NCI-H345 treated with DMSO at 0.1 percent for 48 hours (cell line): ENCODE results near the gene ATG2B.
"Not testable (repeated sequence)": the region's sequence is repeated elsewhere in the genome, so short reads cannot be mapped to it uniquely, and the experiment has no call there.

ENCODE experiments used
- DNase-seq: peaks from one replicate; lab custom pipeline; 2025; ENCODE audit not compliant: unreplicated experiment; lab: John Stamatoyannopoulos, UW

Gene ATG2B

DNA sequence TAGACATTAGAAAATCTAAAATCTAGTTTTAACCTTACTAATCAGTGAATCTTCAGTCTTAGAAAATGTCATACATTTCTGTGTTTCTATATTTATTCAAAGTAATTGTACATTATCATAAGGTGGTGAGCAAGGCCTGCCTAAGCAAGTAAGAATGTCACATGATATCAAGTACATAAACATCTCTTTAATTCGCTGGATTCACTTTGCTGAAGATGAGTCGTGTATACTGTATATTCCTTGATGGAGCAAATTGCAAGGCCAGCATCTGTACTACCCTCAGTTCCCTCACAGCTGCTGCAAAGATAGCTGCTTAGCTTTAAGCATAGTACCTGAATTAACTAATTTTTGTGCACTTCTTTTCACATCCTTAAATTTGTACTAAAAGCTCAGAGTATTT, 20.3 kb upstream of the ATG2B start:
- DNase-seq, result no peak

DNA sequence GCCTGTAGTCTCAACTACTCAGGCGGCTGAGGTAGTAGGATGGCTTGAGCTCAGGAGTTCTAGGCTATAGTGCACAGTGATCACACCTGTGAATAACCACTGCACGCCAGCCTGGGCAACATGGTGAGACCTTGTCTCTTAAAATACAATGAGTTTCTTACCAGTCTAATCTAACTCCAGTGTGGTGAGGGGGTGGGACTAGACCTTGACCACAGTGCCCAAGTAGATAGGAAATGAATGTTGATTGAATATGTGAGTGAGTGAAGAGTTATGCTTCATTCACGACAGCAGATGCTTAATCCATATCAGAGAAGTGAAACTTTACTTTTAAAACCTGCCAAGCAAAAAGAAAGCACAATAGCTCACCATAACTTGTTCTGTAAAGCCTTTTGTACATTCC, 17.6 kb upstream of the ATG2B start:
- no peak for DNase-seq

DNA sequence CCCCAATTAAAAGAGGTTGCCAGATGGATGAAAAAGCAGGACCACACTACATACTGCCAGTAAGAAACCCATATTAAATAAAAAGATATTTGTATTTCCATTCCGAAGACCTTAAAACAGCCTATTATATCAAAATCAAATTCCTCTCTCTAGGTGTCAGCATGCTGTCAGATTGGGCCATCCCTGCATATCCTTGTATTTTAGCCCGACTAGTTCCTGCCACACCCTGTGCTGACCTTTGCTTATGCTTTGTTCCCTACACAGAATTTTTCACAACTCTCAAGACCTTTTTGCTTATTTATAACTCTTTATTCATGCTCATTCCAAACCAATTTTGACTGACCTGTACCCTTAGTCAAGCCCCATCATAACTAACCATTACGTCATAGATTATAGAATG, 13.0 kb upstream of the ATG2B start:
- no peak for DNase-seq

DNA sequence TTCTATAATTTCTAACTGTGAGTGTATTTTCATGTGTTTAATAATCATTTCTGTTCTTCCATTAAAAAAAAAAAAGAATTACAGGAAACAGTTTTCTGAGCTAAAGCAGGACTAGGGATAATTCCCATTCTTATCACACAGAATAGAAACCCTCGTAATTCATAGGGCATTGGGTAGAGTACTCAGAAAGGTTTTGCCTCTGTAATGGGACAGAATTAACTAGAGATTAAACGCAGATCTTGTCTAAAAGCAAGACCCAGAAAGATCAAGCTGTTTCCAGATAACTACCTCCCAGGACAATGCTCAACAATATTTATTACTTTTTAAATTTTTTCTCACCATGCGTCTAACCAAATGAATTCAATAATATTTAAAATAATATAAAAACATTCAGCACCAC, 10.4 kb upstream of the ATG2B start:
- no peak for DNase-seq

DNA sequence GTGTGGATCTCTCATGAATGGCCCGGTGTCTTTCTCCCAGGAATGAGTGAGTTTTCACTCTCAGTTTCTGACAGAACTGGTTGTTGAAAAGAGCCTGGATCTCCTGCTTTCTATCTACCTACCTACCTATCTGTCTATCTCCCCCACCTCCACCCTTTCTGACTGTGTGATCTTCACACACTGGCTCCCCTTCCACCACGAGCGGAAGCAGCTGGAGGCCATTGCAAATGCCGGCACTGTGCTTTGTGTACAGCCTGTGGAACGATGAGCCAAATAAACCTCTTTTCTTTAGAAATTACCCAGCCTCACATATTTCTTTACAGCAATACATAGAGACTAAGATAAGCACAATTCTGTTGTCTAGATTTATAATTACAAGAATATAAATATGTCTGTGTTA, 7.4 kb upstream of the ATG2B start:
- no peak for DNase-seq

DNA sequence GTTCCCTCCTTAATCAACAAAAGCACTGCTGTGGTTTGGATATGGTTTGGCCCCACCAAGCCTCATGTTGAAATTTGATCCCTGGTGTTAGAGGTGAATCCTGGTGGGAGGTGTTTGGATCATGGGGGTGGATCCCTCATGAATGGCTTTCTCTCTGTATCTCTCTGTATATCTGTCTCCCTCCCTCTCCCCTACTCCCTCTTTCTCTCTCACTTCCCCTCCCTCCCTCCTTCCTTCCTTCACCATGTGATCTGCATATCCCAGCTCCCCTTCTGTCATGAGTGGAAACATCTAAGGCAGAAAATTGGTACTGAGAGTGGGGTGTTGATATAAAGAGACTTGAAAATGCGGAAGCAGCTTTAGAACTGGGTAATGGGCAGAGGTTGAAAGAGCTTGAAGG, 5.4 kb upstream of the ATG2B start:
- no peak for DNase-seq

DNA sequence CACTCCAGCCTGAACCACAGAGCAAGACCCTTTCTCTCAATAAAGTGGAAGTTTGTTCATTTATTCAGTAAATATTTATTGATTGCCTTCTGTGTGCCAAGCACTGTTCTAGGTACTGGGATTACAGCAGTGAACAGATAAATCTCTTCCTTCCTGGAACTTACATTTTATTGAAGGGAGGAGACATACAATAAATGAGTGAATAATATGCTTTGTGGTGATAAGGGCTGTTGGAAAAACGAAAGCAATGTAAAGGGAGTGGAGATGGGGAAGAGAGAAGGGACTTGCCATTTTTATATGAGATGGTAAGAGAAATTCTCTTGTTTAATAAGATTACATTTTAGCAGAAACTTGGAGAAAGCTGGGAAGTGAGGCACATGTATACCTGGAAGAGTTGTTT, 1.8 kb upstream of the ATG2B start:
- no peak for DNase-seq

DNA sequence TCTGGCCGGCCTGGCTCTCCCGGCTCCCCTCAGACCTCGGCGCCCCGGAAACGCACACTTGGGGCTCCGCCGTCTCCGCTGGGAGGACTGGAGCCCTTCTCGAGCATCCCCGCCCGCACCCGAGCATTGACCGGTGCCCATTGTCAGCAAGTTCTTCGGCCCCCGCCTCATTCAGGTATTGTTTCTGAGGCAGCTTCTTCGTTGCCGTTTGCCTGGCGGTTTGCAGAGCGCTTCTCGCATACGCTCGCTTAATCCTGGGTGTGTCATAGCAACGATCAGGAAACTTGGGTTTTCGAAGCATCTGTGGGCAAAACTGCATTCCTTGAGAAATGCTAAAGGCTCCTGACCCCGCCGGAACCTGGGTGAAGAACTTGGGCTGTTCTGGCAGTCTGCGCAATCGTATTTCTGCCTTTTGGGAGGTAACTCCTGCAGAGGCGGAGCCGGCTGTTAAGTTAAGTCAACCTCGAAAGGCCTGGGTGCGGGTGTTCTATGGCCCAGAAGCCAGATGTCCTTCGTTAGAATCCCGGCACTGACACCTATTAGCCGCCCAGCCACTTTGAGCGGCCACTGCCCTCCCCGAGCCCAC, 703 bp upstream of the ATG2B start:
- peak; percentile 15 for DNase-seq

DNA sequence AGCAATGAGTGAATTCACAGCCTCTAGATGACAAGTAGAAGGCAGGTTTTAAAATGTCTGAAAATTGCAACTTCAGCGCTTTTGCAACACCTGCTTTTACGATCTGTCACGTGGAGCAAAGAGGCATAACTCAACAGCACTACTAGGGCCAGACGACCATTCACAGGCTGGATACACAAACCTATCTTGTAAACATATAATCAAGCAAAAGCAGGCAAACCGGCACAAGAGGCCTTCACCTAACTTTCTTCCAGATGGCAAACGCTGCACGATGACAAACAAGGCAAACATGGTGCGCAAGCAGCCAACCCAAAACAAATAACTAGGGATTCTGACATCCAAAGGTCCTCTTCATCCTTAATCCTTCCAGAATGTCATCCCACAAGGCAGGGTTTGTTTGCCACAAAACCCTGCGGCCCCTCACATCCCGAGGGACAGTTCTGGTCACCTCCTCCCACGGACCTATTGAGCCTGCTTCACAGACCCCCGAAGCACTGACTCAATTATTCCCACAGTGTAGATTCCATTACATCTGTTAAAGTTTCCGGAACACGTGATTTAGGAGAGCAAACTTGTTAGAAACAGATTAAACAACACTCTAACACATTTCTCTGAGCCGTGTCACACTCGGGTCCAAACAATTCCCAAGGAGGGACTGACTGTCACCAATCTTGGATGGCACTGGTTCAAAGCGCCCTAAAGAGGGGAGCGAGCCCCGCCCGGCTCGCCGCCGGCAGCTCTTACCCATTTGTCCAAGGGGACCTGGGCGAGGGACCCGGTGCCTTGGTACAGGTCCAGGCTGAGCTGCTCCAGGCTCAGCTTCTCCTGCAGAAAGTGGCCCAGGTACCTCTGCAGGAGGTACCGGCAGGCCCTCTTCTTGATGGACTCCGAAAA, 823 bp downstream of the ATG2B start:
- DNase-seq, result peak; percentile 42

DNA sequence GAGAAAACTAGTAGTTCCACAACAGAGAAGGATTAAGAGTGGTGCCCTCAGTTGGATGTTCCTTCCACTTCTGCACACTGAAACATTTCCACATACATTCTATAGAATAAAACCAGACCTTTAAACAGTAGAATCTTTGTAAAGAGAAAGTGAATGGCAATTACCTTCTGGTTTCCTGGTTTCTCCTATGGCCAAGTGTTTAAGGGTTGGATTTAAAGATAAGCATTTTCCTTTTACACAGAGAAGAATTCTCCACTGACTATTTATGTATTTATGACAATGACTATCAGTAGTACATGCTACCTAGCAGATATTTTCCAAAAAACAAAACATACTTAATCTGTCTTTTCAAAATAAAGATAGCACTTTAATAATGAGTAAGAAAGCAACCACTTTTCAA, 3.2 kb downstream of the ATG2B start:
- no peak for DNase-seq

DNA sequence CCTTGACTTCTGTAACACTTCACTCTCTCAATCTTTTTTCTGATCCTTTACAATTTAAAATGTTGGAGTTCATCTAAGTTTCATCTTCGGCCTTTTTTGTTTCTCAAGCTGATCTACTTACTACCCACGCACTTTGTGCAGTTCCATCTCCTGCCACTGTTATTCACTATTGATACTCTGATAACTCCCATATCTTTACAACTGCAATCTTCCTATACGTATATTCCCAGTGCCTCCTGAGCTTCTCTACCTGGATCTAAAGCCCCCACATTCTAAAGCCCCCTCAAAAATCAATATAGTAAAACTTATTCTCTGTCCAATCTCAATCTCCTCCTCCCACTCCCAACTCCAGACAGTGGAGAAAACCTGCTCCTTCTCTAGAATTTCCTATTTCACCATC, 5.9 kb downstream of the ATG2B start:
- no peak for DNase-seq

DNA sequence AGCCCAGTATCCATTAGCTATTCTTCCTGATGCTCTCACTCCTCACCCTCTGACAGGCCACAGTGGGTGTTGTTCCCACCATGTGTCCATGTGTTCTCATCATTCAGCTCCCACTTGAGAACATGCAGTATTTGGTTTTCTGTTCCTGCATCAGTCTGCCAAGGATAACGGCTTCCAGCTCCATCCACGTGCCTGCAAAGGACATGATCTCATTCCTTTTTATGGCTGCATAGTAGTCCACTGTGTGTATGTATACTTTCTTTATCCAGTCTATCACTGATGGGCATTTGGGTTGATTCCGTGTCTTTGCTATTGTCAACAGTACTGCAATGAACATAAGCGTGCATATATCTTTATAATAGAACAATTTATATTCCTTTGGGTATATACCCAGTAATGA, 8.9 kb downstream of the ATG2B start:
- DNase-seq, result no peak

DNA sequence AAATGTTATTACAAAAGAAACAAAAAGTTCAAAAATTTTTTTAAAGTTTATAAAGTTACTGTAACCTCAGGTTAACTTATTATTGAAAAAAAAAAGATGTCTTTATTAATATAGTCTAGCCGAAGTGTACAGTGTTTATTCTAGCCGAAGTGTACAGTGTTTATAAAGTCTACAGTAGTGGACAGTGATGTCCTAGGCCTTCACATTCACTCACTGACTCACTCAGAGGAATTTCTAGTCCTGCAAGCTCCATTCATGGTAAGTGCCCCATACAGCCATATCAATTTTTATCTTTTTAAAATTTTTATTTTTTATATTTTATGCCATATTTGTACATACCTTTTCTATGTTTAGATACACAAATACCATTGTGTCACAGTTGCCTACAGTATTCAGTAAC, 10.4 kb downstream of the ATG2B start:
- no peak for DNase-seq

DNA sequence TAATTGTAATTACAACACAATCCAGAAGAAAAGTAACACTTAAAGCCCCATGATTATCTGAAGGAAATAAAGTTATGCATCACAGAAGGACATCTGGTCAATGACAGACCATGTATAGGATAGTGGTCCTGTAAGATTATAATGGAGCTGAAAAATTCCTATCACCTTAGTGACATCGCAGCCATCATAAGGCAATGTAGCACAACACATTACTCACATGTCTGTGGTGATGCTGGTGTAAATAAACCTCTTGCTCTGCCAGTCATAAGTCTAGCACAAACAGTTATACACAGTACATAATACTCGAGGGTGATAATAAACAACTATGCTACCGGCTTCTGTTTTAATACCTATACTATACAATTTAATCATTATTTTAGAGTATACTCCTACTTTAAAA, 11.2 kb downstream of the ATG2B start:
- DNase-seq, result no peak

DNA sequence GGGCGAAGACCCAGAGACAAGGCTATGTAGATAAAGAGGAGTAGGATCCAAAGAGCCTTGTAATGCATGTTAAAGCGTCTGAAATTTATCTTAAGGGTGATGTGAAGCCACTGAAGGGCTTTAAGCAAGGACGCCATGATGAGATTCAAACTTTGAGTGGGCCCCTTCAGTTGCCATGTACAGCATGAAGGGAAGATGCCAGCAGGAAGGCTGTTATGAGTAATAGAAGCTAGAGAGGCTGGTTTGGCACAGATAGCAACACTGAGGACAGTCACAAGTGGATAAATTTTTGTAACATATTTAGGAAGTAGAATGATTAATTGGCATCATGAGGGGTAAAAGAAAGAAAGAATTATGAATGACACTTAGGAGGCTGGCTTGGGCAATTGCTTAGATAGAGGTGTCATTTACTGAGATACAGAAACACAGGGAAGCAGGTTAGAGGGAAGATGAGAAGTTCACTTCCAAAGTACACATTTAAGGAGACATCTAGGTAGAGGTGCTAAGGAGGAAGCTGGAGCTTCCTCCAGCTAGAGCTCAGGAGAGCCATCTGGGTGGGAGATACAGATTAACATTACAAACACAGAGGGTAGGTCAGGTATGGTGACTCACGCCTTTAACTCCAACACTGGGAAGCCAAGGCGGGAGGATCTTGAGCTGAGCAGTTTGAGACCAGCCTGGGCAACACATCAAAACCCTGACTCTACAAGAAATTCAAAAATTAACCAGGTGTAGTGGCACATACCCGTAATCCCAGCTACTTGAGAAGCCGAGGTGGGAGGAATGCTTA, 13.7 kb downstream of the ATG2B start:
- DNase-seq, result no peak

DNA sequence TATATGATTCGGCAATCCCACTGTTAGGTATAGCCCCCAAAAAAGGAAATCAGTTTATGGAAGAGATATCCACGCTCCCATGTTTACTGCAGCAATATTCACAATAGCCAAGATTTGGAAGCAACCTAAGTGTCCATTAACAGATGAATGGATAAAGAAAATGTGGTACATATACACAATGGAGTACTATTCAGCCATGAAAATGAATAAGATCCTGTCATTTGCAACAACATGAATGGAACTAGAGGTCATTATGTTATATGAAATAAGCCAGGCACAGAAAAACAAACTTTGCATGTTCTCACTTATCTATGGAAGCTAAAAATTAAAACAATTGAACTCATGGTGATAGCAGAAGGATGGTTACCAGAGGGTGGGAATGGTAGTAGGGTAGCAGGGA, 15.2 kb downstream of the ATG2B start:
- not testable (repeated sequence) for DNase-seq

DNA sequence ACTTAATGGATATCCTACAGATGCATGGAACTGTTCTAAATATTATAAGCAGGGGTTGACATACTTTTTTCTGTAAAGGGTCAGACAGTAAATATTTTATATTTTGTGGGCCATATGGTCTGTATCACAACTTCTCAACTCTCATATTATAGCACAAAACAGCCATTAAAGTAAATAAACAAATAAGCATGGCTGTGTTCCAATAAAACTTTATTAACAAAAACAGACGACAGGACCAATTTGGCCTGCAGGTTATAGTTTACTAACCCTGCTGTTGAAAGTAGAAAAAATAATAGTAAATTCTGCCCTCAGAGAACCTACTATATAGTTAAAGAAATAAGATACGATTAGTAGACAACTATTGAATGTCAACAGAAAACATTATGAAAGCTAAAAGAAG, 17.5 kb downstream of the ATG2B start:
- no peak for DNase-seq

DNA sequence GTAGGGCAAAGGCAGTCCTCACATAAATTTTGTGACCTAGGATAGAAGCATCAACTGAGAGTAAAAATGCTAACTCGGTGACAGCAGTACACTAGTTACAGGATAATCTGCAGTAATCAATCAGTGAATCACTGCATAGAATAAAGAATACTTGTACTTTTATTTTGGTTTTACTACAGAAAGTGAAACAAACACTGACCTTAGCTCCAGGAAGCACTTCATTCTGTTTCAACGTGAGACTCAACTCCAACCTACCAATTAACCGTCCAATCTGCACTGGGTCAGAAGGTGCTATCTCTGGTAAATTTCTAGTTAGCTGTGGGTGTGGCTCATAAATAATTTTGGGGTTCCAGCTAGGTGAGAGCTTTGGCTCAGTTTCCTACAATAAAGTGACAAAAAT, 21.8 kb downstream of the ATG2B start:
- DNase-seq, result no peak

DNA sequence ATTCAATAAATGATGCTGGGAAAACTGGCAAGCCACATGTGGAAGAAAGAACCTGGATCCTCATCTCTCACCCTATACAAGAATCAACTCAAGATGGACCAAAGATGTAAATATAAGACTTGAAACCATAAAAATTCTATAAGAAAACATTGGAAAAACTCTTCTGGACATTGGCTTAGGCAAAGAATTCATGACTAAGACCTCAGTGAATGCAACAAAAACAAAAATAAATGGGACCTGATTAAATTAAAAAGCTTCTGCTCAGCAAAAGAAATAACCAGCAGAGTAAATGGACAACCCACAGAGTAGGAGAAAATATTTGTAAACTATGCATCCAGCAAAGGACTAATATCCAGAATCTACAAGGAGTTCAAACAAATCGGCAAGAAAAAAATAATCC, 24.6 kb downstream of the ATG2B start:
- no peak for DNase-seq

DNA sequence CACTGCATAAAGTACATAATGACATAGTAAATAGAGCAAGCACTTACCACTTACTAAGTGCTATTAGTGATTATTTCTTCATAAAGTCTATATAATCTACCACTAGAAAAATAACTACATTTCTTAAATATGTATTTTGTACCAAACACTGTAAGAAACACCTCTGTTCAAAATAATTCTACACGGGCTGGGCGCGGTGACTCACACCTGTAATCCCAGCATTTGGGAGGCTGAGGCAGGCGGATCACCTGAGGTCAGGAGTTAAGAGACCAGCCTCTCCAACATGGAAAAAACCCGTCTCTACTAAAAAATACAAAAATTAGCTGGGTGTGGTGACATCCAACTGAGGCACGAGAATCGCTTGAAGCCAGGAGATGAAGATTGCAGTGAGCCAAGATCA, 38.9 kb downstream of the ATG2B start:
- DNase-seq, result no peak

DNA sequence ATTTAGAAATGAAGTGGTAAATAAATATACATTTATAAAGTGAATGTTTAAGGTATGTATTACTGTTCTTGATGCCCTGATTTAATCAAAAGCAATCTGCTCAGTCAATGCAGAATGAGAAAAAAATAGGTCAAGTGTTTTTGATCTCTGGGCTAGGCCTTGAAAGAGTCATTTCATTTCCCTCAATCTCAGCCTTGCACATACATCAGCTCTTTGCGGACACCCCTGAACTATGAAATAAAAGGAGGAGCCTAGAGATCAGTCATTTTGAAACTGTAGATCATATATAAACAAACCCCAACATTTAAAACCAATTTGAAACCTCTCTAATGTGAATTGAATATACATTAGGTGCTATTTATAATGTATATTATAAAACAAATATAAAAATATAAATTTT, 42.5 kb downstream of the ATG2B start:
- no peak for DNase-seq

DNA sequence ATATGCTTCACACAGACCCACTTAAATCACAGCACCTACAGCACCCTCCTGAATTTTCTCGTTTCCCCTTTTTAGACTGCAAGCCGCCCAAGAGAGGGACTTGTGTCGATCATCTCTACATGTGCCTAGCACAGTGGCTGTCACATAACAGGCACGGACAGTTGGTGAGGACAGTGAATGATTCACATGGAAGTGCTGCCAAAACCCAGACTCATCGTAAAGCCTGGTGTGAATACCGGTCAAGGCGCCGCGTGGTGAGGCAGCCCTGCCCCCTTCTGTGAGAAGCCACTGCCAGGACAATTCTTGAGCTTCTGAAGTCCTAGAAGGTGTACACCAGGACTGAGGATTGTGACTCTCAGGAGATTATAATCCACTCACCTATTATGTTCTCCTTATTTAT, 44.3 kb downstream of the ATG2B start:
- DNase-seq, result no peak
